ENCODE data around the gene ASIC1. TPM values are rescaled to one million over a fixed set of nuclear protein-coding genes. Genes with fewer than 3 reads are reported as not detected.
A peak's percentile ranks its signal among the peaks of the same experiment; 100 is the strongest.

ASIC1 gene
- total and polyA plus RNA-seq, 7 donors, result 0.20 to 0.82 (median 0.32) TPM

GRCh38 chr12:50074936-50075807 is 17.8 kb downstream of the ASIC1 start:
- ATAC-seq (peak; percentile 92 to 95 (median 95)), DNase-seq (peak; percentile 85 to 92)
- peaks cover 4% of the 10 kb centered on the region for H3K4me1 ChIP-seq
- intact Hi-C loops (cut with DNase I), result loop anchor here (1.0 to 5.0 kb wide), 3 partner anchors 100 to 203 kb away; no protein-coding TSS in a partner anchor
- H3K36me3 ChIP-seq (ENCODE audit: insufficient read depth in 1 of 2, low read depth in 1 of 2), result no peaks in the 10 kb centered on the region
- no peak overlapping the region for H3K27ac ChIP-seq
- no peaks in the 10 kb centered on the region for H3K27me3 ChIP-seq (ENCODE audit: insufficient read depth in 3 of 3, low read length in 2 of 3)
- peak; percentile 95 for TF ChIP-seq CTCF (IDR thresholded peaks at IDR 0.05)
- no peak overlapping the region for H3K4me3 ChIP-seq
- H3K9me3 ChIP-seq, result no peaks in the 10 kb centered on the region
- 6 to 9% (median 7%) methylated on average over 9 of the region's 9 CpGs for WGBS, 3 donors

- 92 to 94% (median 93%) methylated on average over 1 of the region's 1 CpG for WGBS, 3 donors
- no peak for TF ChIP-seq CTCF (IDR thresholded peaks at IDR 0.05)
- no peaks in the 10 kb centered on the region for H3K36me3 ChIP-seq (ENCODE audit: insufficient read depth in 1 of 2, low read depth in 1 of 2)
- H3K4me1 ChIP-seq, result peaks cover 4% of the 10 kb centered on the region
- intact Hi-C loops (cut with DNase I), result loop anchor here (1.0 kb wide), 2 partner anchors 100 to 101 kb away; no protein-coding TSS in a partner anchor
- ATAC-seq (no peak), DNase-seq (no peak)
- no peak overlapping the region for H3K27ac ChIP-seq
- H3K9me3 ChIP-seq, result no peaks in the 10 kb centered on the region
- no peak overlapping the region for H3K4me3 ChIP-seq
- no peaks in the 10 kb centered on the region for H3K27me3 ChIP-seq (ENCODE audit: insufficient read depth in 3 of 3, low read length in 2 of 3)
Observed at GRCh38 chr12:50075808-50076170, 18.4 kb downstream of the ASIC1 start.

- ATAC-seq, result no peak
- no peaks in the 10 kb centered on the region for H3K27me3 ChIP-seq (ENCODE audit: insufficient read depth in 3 of 3, low read length in 2 of 3)
- intact Hi-C loops (cut with DNase I), result no loop called here
Observed at GRCh38 chr12:50077099-50077498, 19.7 kb downstream of the ASIC1 start.

GRCh38 chr12:50078281-50078680 is 20.9 kb downstream of the ASIC1 start:
- Histone ChIP-seq H3K27ac (no peak overlapping the region), H3K9me3 (no peaks in the 10 kb centered on the region), H3K27me3 (ENCODE audit: insufficient read depth in 3 of 3, low read length in 2 of 3) (no peaks in the 10 kb centered on the region), H3K4me1 (peaks cover 4% of the 10 kb centered on the region), H3K36me3 (ENCODE audit: insufficient read depth in 1 of 2, low read depth in 1 of 2) (no peaks in the 10 kb centered on the region), H3K4me3 (no peak overlapping the region)
- DNase-seq (no peak), ATAC-seq (no peak)
- intact Hi-C loops (cut with DNase I), result no loop called here
- no peak for TF ChIP-seq CTCF (IDR thresholded peaks at IDR 0.05)
- 96 to 99% (median 96%) methylated on average over 10 of the region's 10 CpGs for WGBS, 3 donors

More at GRCh38 chr12:50077099-50077498, 19.7 kb downstream of the ASIC1 start:
- 87 to 94% (median 91%) methylated on average over 11 to 12 of the region's 12 CpGs for WGBS, 3 donors
- TF ChIP-seq CTCF (IDR thresholded peaks at IDR 0.05), result no peak
- Histone ChIP-seq H3K4me1 (peaks cover 4% of the 10 kb centered on the region), H3K27ac (no peak overlapping the region), H3K9me3 (no peaks in the 10 kb centered on the region), H3K36me3 (ENCODE audit: insufficient read depth in 1 of 2, low read depth in 1 of 2) (no peaks in the 10 kb centered on the region), H3K4me3 (no peak overlapping the region)
- no peak for DNase-seq
